Activated CD4-positive, alpha-beta T cell treated with anti-CD3 and anti-CD28 coated beads, Interleukin-2, amount 50 U/mL, for 16 hours (primary cell): ENCODE measurements around the gene AFF1.
"Not testable (repeated sequence)": the region's sequence is repeated elsewhere in the genome, so short reads cannot be mapped to it uniquely, and the experiment has no call there.

Source experiments
- DNase-seq: peaks from one replicate; pipeline ENCODE4 v3.0.0-alpha.2; 2020

AFF1 gene

DNA sequence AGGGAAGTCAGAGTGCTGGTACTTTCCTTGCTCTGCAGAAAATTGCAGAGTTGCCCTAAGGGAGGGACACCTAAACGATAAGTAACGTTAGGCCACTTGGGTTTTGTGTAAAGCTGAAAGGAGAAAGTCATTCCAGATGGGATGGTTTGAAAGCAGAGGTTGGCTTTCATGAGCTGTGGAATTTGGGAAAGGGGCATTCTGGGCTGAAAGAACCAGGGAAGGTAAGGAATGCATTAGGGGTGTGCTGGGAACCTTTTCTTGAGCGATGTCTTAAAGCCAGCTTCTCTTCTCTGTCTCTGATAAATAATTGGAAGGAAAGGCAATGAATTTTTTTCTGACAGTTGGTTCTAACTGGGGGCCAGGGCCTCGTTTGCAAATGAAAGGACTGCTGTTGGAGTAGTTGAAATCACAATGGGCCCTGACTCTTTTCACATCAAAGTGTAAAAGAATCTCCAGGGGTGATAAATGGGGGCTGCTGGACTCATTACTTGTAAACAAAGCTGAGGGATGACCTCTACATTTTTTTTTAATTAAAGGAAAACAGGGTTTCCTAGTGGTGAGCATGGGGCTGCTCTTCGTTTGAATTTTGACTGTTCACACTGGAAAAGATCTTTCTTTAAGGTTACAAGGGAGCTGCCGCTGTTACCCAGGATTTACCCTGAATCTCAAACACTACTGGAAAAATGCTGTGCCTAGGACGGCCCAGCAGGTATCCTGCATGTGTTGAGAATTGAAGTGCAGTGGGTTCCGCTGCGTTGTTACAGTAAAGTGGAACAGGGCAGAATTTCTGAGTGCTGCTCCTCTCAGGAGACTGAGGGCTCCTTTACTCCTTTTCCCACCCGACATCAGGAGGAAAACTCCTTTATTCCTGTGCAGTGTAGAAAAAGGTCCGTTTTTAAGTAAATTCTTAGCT, 25.0 kb downstream of the AFF1 start:
- no peak for DNase-seq

DNA sequence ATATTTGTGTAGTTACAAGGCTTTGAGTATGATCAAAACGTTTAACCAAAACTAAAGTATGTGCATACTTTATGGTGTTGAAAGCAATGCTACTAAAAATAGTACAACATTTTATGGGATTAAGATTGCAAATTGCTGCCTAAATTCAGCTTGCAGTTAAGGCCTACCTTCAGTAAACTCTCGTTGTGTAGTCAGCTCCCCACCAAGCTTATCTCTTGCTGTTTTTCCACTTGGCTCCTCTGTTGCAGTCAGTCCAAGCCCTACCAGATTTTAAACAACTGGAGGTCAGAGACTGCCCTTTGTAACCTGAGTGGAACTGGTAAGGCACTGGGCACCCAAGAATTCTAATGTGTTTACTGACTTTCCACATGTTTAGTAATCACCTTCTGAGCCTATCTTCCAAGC, 25.7 kb downstream of the AFF1 start:
- DNase-seq = no peak

DNA sequence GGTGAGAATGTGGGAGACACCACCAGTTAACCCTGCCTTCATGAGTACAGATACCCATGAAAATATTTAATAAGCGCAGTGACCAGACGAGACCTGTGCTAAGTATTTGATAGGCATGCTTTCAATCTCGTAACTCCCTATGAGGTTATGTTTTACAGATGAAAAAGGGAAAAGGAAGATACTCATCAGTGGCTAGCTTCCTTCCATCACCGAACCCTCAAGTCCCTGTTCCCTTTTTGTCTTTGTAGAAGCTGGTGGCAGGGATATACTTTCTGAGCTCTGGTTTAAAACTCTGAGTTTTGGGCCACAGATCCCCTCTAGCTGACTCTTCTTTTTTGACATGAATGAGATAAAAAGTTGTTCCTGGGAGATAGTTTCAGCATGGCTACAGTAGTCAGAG, 26.3 kb downstream of the AFF1 start:
- DNase-seq = no peak

DNA sequence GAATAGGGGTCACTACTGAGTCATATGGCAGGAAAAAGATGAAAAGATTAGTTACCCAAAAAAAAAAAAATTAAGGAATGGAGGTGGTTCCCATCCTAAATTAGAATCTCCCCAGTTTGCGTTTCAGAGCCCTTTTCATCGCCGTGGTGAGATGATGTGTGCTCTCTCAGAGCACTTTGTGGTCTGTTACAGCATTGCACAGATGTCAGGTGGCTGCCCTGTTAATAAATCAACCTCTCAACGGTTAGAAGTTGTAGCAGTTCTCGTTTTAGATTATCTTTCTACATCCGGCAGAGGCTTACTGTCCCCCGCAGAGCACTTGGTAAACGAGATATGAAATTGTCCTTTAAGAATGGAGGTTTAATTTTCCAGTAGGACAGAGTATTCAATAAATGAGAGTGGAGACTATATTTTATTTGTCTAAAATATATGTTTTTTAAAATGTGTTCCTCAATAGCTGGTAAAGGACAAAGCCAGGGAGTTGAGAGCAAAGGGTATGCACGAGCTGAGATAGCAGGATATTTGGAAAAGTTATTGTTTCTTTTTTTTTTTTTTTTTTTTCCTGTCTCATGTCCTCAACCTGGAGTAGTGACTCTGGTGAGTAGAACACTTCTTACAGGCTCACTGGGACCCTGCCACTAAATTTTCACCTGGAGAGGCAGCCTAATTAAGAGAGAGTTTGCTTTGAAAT, 26.9 kb downstream of the AFF1 start:
- DNase-seq = no peak

DNA sequence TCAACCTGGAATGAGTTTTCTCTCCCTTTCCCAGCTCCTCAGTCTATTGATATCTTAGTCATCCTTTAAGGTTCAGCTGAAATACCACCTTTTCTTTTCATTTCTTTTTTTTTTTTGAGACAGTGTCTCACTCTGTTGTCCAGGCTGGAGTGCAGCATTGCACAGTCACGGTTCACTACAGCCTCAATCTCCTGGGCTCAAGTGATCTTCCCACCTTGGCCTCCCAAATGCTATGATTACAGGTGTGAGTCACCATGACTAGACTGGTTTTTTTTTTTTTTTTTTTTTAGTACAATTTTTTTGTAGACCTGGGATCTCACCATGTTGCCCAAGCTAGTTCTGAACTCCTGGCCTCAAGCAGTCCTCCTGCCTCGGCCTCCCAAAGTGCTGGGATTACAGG, 28.9 kb downstream of the AFF1 start:
- no peak for DNase-seq

DNA sequence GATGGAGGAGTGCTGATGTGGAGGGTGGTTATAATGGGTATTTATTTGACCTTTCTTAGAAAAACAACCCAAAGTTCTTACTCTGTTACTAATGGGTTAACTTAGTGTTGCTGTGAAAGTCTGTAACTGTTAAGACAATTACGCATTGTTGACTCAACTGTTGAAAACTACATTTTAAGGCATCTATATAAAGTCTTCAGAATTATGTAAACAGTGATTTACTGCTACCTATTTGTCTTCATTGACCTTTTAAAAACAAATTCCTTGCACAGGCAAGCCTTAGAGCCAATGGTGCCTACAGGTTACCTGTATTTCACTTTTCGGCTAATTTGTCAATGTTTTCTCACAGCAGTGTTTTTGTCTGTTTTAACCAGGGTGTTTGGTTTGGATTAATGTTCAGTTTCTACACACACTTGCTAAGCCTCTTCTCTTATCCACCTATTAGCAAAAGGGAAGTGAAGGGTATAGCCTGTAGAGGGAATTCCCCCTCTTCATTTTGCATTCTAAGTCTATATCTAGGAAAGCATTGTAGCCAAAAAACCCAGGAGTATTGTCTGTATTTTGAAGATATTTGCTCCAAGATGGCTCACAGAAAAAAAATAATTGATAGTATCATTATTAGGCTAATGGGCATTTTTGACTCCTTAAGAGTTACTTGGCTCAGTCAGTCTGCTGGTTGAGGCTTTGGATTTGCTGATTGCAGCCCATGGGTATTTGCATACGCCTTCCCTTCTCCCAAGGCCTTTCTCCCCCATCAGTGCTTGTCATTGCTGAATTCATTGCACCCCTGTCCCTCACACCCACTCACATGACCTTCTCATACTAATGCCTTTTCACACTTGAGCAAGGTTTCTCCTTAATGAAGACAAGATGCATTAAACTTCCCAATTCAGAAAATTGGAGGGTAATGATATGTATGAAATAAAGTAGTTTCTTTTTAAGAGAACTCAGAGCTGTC, 30.5 kb downstream of the AFF1 start:
- DNase-seq = no peak

DNA sequence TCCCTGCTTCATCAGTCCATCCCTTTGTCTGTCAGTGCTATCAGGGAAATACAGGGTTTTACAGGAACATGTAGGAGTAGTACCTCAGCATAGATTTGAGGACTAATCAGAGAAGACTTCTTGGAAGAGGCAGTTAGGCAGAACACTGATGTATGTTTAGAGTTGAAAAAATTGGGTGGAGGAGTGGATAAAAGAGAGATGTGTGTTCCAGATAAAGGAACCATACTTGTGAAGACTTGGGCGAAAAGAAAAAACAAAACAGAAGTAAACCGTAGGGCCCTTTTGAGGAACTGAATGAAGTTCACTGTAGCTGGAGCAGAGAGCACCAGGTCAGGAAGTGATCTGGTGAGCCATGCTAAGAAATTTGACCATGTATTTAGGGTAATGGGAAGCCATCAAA, 32.3 kb downstream of the AFF1 start:
- no peak for DNase-seq

DNA sequence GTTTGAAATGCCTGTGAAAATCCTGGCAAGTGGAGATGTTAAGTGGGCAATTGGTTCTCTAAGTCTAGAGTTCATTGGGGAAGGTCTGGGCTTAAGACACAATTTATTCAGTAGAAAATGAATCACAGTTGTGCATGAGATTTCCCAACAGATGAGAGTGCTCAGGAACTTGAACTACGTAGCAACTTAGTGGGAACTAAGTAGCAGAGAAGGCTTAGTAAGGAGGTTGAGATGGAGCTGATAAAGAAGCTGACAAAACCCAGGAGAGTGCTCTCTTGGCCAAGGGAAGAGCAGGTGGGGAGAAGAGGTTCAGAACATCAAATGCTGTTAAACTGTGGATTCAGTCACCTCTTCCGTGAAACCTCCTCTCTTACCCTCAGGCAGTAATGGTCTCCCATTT, 33.0 kb downstream of the AFF1 start:
- DNase-seq = no peak

DNA sequence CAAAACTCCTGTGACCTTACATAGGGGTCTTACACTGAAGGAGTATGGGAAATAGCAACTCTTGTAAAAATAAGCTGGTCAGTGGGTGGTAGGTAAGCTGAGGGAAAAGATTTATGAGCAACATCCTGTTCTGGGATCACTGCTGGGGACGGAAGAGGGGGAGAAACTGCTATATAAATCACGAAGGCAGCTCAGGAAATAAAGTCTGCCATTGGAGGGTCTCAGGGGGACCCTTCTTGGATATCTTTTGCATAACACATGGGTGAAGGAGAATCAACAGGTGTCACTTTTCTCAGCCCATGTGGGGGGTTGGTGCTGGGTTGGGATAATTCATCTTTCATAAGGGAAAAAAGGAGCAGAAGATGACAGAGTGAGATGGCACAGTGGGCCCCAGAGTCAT, 33.7 kb downstream of the AFF1 start:
- no peak for DNase-seq

DNA sequence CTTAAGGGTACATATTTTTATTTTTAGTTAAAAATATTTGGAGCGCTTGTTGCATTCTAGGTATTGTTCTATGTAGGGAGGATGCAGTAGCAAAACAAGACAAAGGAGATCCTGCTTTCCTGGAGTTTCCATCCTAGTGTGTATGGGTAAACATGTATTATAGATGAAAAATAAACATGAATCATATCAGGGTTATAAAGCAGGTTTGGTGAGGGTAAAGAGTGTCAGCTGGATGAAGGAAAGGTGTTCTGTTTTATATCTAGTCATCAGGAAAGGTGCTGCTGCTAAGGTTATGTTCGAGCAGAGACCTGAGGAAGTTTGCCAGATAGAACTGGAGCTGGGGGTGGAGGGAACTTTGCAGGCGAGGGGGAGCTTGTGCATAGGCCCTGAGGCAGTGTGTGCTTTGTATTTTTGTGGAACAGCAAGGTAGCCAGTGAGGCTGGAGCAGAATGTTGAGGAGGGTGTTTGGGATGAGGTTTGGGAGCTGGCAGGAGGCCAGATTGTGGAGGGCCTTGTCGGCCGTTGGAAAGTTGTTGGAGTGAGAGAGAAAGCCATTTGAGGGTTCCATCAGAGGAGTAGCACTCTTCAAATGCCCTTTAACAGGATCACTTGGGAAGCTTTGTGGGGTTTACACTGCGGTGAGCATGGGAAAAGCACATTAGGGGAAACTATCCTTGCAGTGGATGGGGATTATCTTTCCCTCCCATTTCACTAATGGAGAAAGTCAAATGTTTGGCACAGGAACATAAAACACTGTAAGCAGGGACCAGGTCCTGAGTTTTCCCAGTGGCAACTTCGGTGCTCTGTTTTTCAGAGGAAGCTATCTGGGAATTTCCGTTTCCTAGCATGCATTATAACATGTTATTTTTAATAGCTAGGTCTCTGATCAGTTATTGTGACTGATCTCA, 35.9 kb downstream of the AFF1 start:
- no peak for DNase-seq

DNA sequence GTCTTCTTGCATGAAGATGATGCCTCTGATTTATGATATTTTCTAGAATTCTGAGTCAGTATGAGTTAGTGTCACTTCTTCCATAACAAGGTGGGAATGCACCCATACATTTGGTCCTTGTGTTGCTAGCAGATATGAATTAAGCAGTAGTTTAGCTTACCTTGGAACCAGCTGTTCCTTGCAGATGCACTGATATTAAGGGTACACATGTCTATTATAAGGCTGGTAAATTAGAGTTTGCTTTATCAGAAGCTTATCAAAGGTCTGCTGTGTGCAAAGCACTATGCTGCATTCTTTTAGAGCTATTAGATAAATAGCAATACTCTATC, 36.5 kb downstream of the AFF1 start:
- no peak for DNase-seq

DNA sequence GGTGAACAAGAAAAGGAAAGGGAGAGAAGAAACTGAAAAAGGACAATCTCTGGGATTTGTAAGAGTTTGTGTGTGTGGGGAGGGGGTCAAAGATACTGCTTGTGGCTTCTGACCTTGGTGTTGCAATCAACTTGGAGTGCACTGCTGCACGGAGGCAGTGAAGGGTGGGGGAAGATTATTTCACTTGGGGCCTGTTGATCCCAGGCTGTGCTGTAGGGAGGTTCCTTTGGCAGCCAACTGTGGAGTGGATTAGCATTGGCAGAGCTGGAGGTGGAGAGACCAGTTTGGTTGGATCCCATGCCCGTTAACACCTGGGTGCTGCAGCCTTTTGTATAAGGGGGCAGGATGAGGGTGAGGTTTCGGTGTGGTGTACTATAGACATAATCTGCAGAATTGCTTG, 38.2 kb downstream of the AFF1 start:
- no peak for DNase-seq

DNA sequence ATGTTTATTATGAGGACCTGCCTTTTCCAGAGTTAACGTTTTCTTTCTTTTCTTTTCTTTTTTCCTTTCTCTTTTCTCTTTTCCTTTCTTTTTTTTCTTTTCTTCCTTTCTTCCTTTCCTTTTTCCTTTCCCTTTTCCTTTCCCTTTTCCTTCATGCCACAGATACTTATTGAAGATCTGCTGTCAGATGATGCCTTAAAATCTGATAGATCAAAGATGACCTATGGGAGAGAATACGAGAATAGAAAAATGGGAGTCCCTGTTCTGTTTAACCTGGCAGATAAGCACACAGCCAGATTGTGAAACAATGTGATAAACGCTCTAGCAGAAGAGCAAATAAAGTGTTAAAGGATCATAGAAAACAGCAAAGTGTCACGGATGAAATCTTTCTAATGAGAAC, 38.9 kb downstream of the AFF1 start:
- DNase-seq = no peak

DNA sequence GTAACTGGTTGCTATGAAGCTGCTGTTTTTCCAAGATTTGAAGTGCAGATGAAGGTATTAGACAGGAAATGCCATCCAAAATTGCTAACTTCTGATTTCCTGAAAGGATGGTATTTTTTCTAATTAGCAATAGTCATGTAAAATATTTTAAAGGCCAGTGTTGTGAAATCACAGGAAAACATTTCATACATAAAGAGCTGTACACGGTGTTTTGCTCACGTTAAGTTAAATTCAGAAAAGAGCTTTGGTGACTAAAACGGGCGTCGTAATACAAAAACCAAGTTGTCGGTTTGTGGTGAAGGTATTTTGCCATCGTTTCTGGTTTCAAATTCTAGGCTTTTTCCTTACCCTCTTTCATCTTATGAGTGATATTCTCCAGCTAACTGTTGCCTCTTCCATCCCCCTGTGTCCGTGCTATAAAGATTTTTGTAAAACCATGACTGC, 39.8 kb downstream of the AFF1 start:
- DNase-seq = peak; percentile 64

DNA sequence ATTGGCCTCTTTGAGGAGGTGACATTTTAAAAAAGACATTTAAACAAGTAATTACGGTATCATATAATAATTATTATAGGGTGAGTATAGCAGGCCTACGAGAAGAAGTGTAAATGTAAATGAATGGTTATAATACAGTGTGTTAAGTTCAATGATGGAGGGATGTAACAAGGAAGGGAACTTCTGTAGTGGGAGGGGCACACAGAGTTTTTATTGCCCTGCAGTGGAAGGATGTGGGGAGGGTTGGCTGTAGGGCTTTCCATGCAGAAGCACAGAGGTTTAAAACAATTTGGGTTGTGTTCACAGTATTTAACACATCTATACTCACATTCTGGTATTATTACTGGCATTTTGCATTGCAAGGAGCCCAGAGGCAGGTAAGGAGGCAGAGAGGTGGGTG, 41.1 kb downstream of the AFF1 start:
- no peak for DNase-seq

DNA sequence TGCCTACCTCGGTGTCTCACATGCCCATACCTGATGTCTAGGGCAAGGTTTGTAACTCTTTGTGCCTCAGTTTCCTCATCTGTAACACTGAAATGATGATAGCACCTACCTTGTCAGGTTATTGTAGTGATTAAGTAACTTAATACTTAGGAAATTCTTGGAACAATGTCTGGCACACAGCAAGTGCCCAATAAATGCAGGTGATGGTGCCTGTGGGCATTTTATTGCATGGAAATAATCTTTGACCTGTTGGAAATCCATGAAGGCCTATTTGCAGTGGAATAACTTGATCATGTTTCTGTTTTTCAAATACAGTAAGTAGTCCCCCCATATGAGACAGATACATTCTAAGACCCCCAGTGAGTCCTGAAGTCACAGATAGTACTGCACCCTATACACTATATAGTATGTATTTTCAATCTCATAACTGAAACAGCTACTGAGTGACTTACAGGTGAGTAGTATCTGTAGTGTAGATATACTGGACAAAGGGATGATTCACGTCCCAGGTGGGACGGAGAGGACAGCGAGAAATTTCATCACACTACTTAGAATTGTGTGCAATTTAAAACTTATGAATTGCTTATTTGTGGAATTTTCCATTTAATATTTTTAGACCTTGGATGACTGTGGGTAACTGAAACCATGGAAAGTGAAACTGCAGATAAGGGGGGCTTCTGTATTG, 42.1 kb downstream of the AFF1 start:
- DNase-seq = peak; percentile 6

DNA sequence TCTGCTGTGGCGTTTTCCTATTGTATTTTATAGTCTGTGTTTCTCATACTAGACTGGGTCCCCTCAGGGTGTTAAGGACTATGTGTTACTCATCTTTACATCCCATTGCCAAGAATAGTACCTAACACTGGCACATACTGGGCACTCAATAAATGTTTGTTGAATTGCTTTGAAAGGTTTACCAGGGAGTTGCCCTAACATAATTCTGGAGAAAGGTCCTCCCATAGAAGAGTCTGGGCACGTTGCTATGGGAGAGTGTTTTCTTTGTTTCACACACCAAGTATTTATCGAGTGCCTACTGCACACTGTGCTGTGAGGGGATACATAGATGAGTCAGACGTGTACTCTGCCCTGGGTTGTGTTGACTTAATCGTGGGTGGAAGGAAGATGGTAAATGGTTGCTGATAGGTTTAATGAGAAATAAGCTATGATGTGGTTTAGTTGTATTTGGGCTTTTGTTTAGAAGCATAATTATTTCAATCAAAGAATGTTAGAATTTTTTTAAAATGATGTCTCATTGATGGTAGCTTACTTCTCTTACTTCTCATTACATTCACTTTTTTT, 42.9 kb downstream of the AFF1 start:
- DNase-seq = peak; percentile 82

DNA sequence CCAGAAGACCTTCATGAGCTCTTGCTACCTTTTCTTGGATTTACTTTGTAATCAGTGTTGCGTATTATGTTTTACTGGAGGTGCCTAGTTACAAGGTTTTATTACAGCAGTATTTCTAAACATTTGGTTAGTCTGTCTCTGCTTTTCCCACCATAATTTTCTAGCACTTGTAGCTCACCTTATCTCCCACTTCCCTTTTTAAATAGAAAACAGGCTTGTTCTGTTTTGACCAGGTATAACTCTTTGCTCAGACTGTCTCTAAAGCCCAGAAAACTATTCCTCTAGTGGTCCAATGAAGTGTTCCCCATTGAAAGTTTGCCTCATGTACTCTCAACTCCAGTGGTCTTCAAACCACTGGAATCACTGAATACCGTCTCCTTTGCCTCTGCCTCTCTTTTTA, 43.9 kb downstream of the AFF1 start:
- no peak for DNase-seq

DNA sequence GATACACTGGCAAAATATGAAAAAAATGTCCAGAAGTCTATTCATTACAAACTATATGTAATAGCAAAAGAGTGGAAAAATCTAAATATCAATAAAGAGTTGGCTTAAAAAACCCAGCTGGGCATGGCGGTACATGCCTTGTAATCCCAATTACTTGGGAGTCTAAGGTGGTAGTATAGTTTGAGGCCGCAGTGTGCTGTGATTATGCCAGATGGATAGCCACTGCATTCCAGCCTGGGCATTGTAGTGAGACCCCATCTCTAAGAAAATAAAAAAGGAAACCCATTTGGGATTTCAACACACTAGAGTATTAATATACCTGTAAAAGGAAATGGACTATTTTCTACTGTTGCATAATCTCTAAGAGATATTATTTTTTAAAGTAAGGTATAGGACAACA, 45.4 kb downstream of the AFF1 start:
- DNase-seq = no peak

DNA sequence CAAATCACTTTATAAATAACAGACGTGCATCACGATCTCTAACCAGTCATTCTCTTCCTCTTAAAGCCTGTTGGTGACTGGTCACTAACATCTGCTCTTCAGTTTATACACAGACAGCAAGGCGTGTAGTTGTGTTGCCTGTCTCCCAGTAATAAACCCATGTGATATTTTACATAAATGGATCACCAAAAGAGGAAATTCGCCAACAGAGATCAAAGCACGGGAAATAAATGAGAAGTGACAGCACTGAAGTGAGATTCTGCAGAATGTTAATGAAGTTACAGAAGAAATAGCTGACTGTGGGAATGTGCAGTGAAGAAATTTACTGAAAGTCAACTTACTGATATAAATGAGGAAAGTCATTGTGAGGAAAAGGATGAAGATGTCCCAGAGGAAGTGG, 47.0 kb downstream of the AFF1 start:
- DNase-seq = peak; percentile 9

DNA sequence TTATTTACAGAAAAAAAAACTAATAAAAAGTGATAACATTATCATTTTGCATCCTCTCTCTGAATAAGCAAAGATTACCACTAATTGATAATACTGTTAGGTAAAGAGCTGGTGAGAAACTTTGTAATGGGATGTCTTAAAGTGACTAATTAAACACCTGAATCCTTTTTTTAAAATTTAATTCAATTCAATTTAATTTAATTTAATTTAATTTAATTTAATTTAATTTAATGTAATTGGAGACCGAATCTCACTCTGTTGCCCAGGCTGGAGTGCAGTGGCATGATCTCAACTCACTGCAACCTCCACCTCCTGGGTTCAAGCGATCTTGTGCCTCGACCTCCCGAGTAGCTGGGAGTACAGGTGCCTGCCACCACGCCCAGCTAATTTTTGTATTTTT, 51.0 kb downstream of the AFF1 start:
- not testable (repeated sequence) for DNase-seq
